Kidney (tissue), 14 donors: ENCODE measurements around the gene FSD1L. TPM values are rescaled to one million over a fixed set of nuclear protein-coding genes. Genes with fewer than 3 reads are reported as not detected.

ENCODE experiments used
- DNase-seq, 5 donors: peaks; one replicate each; pipeline ENCODE4 v3.0.0-alpha.2; 2013 to 2020
- FAIRE-seq: peaks from 2 replicates; lab custom pipeline; 2012; peaks lifted over from hg19 to GRCh38; lab: Jason Lieb, UNC
- H3K27ac ChIP-seq, 2 donors: one replicate each; pipeline ENCODE4 v1.7.0; 2013; ENCODE audit warnings: low read depth in 2 of 2, low read length in 2 of 2, inconsistent platforms in 1 of 2
- H3K27me3 ChIP-seq: one replicate; pipeline ENCODE4 v1.7.1; 2013; ENCODE audit warnings: low read length, inconsistent platforms; ENCODE audit not compliant: control insufficient read depth, insufficient read depth
- H3K36me3 ChIP-seq, 3 donors: one replicate each; pipeline versions ENCODE4 v1.7.0 to v1.7.1; 2013; ENCODE audit warnings: low read length in 3 of 3, control low read depth in 1 of 3, inconsistent platforms in 1 of 3; ENCODE audit not compliant: insufficient read depth in 3 of 3, control insufficient read depth in 2 of 3
- H3K4me1 ChIP-seq, 3 donors: one replicate each; pipeline versions ENCODE4 v1.7.0 to v1.7.1; 2013; ENCODE audit warnings: low read length in 3 of 3, inconsistent platforms in 1 of 3, low read depth in 1 of 3; ENCODE audit not compliant: control insufficient read depth in 2 of 3, insufficient read depth in 2 of 3
- H3K4me3 ChIP-seq, 3 donors: one replicate each; pipeline versions ENCODE4 v1.7.0 to v1.8.1; 2013; ENCODE audit warnings: low read length in 3 of 3, control low read depth in 1 of 3, inconsistent platforms in 1 of 3
- H3K9ac ChIP-seq, 3 donors: one replicate each; pipeline versions ENCODE4 v1.7.0 to v1.7.1; 2013; ENCODE audit warnings: low read length in 3 of 3, control low read depth in 1 of 3, inconsistent platforms in 1 of 3
- H3K9me3 ChIP-seq, 3 donors: one replicate each; pipeline versions ENCODE4 v1.7.0 to v1.7.1; 2013; ENCODE audit warnings: low read length in 3 of 3, control low read depth in 1 of 3, inconsistent platforms in 1 of 3; ENCODE audit not compliant: control insufficient read depth in 2 of 3, insufficient read depth in 1 of 3
- intact Hi-C: fragments of 100-400 bp; cut with DNase I; formaldehyde crosslinking; loops from one replicate; pipeline ENCODE4 v1.11.1; 2022
- polyA plus RNA-seq: library from polyadenylated mRNA; stranded (reverse); fragments of 350-450 nt; fragmentation: Illumina TruSeq; extraction: RNeasy Lipid Tissue Mini Kit (QIAGEN cat#74804); gene quantifications from one replicate; pipeline ENCODE4 v1.2.3, GENCODE V29; 2014; ENCODE audit warnings: low read depth, low replicate concordance; ENCODE audit not compliant: insufficient read depth
- total RNA-seq: library from RNA; stranded (reverse); fragmentation: NEBNext Ultra II Directional; extraction: Animal tissue kit (Norgen Biotek cat#: 25700); gene quantifications from one replicate; pipeline ENCODE4 v1.2.1, GENCODE V29; 2021
- TF ChIP-seq, protein P1 (sequence below): IDR thresholded peaks from 3 replicates; pipeline ENCODE4 v1.5.1; 2012; ENCODE audit warnings: mild to moderate bottlenecking, moderate library complexity, borderline replicate concordance; ENCODE audit not compliant: insufficient read depth; ENCODE audit errors: extremely low read depth
- donor health status: control.
- donor health status: control.
- donor health status: control.
- donor health status: control.
- donor health status: control.
- donor health status: DM: yes; HTN: yes; CAD: no.
- donor health status: Normal renal cell carcinoma (clear cell type).

FSD1L gene
- total and polyA plus RNA-seq, 2 donors from 2014 or later, result 1.4 to 13.2 TPM

DNA sequence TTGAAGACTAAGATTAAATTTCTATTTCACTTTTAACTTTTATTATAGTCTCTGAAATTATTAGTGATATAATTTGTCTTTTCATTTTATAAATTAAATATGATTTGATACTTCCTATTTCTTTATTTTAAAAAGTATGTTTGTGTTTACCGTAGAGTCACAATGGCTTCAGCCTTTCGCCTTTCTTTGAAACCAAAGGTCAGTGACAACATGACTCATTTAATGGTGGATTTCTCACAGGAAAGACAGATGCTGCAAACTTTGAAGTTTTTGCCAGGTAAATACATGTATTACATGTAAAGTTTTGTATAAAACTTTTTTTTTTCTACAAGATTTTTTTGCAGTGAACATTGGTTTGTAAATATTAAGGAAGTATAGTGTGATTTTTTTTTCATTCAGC is 36.4 kb downstream of the FSD1L start:
- Histone ChIP-seq H3K27ac (no peak overlapping the region), H3K27me3 (no peaks in the 10 kb centered on the region), H3K9ac (no peak overlapping the region), H3K9me3 (no peaks in the 10 kb centered on the region), H3K4me3 (no peak overlapping the region), H3K4me1 (no peaks in the 10 kb centered on the region), H3K36me3 (no peaks in the 10 kb centered on the region)
- DNase-seq, result no peak
- peak; percentile 68 for FAIRE-seq
- TF ChIP-seq, protein P1, sequence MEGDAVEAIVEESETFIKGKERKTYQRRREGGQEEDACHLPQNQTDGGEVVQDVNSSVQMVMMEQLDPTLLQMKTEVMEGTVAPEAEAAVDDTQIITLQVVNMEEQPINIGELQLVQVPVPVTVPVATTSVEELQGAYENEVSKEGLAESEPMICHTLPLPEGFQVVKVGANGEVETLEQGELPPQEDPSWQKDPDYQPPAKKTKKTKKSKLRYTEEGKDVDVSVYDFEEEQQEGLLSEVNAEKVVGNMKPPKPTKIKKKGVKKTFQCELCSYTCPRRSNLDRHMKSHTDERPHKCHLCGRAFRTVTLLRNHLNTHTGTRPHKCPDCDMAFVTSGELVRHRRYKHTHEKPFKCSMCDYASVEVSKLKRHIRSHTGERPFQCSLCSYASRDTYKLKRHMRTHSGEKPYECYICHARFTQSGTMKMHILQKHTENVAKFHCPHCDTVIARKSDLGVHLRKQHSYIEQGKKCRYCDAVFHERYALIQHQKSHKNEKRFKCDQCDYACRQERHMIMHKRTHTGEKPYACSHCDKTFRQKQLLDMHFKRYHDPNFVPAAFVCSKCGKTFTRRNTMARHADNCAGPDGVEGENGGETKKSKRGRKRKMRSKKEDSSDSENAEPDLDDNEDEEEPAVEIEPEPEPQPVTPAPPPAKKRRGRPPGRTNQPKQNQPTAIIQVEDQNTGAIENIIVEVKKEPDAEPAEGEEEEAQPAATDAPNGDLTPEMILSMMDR, result no peak
- intact Hi-C loops, result no loop called here

DNA sequence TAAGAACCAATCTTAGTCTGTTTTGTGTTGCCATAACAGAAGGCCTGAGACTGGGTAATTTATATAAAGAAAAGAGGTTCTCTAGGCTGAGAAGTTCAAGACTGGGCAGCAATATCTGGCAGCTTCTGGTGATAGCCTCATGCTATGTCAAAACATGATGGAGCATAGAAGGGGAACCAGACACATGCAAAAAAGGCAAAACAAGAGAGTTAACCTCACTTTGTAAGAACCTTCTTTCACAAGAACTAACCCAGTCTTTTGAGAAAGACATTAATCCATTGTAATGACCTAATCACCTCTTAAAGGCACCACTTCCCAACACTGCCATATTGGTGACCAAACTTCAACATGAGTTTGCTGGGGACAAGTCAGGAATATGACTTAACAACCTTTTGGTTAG is 37.3 kb downstream of the FSD1L start:
- TF ChIP-seq, protein P1, result no peak
- no peaks in the 10 kb centered on the region for H3K4me1 ChIP-seq
- H3K9me3 ChIP-seq, result no peaks in the 10 kb centered on the region
- H3K9ac ChIP-seq, result no peak overlapping the region
- no peak overlapping the region for H3K4me3 ChIP-seq
- H3K27ac ChIP-seq, result no peak overlapping the region
- intact Hi-C loops, result no loop called here
- FAIRE-seq (no peak), DNase-seq (no peak)
- H3K36me3 ChIP-seq, result no peaks in the 10 kb centered on the region
- no peaks in the 10 kb centered on the region for H3K27me3 ChIP-seq

DNA sequence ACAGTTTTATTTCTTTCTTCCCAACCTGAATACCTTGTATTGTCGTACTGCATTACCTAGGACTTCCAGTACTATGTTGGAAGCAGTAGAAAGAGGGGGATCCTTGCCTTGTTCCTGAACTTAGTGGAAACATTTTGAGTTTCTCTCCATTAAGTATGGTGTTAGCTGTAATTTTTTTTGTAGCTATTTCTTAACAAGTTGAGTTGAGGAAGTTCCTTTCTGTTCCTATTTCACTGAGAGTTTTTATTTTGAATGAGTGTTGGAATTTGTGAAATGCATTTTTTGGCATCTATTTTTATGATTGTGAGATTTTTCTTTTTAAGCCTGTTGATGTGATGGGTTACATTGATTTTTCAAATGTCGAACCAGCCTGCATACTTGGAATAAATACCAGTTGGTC is 49.0 kb downstream of the FSD1L start:
- no peaks in the 10 kb centered on the region for H3K9me3 ChIP-seq
- H3K27me3 ChIP-seq, result no peaks in the 10 kb centered on the region
- FAIRE-seq (no peak), DNase-seq (no peak)
- no peak overlapping the region for H3K9ac ChIP-seq
- no peaks in the 10 kb centered on the region for H3K36me3 ChIP-seq
- H3K27ac ChIP-seq, result no peak overlapping the region
- H3K4me3 ChIP-seq, result no peak overlapping the region
- H3K4me1 ChIP-seq, result no peaks in the 10 kb centered on the region
- intact Hi-C loops, result no loop called here
- TF ChIP-seq, protein P1, result no peak

DNA sequence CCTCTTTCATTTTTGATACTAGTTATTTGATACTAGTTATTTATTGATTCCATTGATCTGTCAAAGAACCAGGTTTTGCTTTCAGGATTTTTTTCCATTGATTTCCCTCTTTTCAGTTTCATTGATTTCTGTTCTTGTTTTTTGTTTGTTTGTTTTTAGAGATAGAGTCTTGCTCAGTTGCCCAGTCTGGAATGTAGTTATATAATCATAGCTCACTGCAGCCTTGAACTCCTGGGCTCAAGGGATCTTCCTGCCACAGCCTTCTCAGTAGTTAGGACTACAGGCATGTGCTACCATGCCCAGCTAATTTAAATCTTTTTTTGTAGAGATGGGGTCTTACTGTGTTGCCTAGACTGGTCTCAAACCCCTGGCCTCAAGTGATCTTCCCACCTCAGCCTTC is 49.9 kb downstream of the FSD1L start:
- intact Hi-C loops, result no loop called here
- TF ChIP-seq, protein P1, result no peak
- Histone ChIP-seq H3K4me1 (no peaks in the 10 kb centered on the region), H3K27ac (no peak overlapping the region), H3K9me3 (no peaks in the 10 kb centered on the region), H3K36me3 (no peaks in the 10 kb centered on the region), H3K4me3 (no peak overlapping the region), H3K9ac (no peak overlapping the region), H3K27me3 (no peaks in the 10 kb centered on the region)
- DNase-seq (no peak), FAIRE-seq (no peak)
